Vagina (tissue), 2 donors: ENCODE data around the gene ZC3H12D. TPM values are rescaled to one million over a fixed set of nuclear protein-coding genes. Genes with fewer than 3 reads are reported as not detected.

Source experiments
- DNase-seq, 2 donors: peaks; one replicate each; pipeline ENCODE4 v3.0.0-alpha.2; 2017; ENCODE audit errors: extremely low spot score in 2 of 2
- H3K27ac ChIP-seq: fragments of 200-600 bp; sonication (generic); one replicate; pipeline ENCODE4 v1.5.1; 2019
- H3K27me3 ChIP-seq: fragments of 200-600 bp; sonication (generic); one replicate; pipeline ENCODE4 v1.5.1; 2019
- H3K36me3 ChIP-seq, 2 donors: fragments of 200-600 bp; sonication (generic); one replicate each; pipeline ENCODE4 v1.5.1; 2017 to 2019
- H3K4me1 ChIP-seq: fragments of 200-600 bp; sonication (generic); one replicate; pipeline ENCODE4 v1.5.1; 2019
- H3K4me3 ChIP-seq, 2 donors: fragments of 200-600 bp; sonication (generic); 1 replicate in 1 of 2; 2 replicates in 1 of 2; pipeline ENCODE4 v1.5.1; 2016 to 2019
- H3K9me3 ChIP-seq: fragments of 200-600 bp; sonication (generic); one replicate; pipeline ENCODE4 v1.5.1; 2019
- POLR2A ChIP-seq, 2 donors: fragments of 450-650 bp; IDR thresholded peaks; one replicate each; pipeline ENCODE4 v1.6.1; 2017; ENCODE audit warnings: antibody characterized with exemption in 2 of 2, mild to moderate bottlenecking in 2 of 2, moderate library complexity in 2 of 2
- POLR2AphosphoS5 ChIP-seq, 2 donors: sonication (generic); formaldehyde crosslinking; IDR thresholded peaks; one replicate each; pipeline ENCODE4 v1.9.0; 2017; ENCODE audit warnings: antibody characterized with exemption in 2 of 2, mild to moderate bottlenecking in 2 of 2, low read depth in 1 of 2; ENCODE audit not compliant: insufficient read depth in 1 of 2
- intact Hi-C: fragments of 100-400 bp; cut with DNase I; formaldehyde crosslinking; loops from one replicate; pipeline ENCODE4 v1.15.1; 2023
- total RNA-seq: library from RNA; depleted of rRNA; stranded (reverse); fragments of >200 nt; gene quantifications from one replicate; pipeline ENCODE4 v1.2.3, GENCODE V29; 2016
- TF ChIP-seq, protein P1 (sequence below), 3 experiments: fragments of 450-650 bp in 2 of 3; fragments of 200-600 bp in 1 of 3; sonication (generic) in 1 of 3; IDR thresholded peaks; one replicate each; pipeline ENCODE4 v1.5.1; 2017 to 2019; ENCODE audit warnings: antibody characterized with exemption in 3 of 3, mild to moderate bottlenecking in 2 of 3, moderate library complexity in 2 of 3

The ZC3H12D gene
- total RNA-seq, 1 donor from 2014 or later = 2.2 TPM

DNA sequence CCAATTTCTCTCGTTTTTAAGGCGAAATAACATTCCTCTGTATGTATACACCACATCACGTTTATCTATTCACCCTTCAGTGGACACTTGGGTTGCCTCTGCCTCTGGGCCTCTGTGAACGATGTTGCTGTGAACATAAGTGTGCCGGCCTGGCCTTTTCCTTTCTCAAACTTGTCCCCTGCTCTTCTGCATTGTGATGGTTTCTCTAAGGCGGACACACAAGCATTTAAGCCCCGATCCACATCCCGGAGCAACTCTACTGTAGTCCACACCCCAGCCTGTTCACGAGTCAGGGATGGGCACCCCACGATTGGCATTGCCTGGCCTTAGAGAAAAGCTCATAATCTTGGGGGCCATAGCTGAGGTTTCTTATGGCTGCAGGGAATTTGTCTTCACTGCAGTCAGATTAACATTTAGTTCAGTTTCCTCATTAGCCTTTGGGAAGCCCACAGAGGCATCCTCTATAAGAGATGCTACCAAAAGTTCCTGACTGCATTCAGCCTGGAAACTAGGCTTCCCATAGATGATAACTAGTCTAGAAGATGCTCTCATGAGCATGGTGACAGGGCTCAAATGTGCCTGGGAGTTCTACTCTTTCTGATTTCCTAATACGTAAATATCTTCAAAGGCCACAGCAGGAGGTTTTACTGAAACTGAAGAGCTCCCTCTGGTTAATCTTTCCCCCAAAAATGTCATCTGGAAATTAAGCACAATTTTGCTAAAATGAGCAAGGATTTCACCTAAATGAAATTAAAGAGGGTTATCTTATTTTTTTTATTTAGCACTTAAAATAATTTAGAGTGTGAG lies 762 bp downstream of the ZC3H12D start:
- Histone ChIP-seq H3K27ac (peak overlapping the region; percentile 37), H3K4me3 (peak overlapping the region in 1 of 2 donors; percentile 17)

DNA sequence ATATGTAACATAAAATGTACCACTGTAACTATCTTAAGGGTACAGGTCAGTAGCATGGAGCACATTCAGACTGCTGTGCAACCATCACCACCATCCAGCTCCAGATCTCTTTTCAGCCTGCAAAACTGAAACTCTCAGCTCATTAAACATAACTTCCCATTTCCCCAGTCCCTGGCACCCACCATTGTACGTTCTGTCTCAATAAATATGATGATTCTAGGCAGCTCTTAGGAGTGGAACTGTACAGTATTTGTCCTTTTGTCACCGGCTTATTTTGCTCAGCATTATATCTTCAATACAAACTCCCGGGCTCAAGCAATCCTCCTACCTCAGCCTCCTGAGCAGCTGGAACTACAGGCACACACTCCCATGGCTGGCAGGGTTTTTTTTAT lies 1.5 kb downstream of the ZC3H12D start:
- intact Hi-C loops = no loop called here
- DNase-seq = no peak
- Histone ChIP-seq H3K4me3 (no peak overlapping the region), H3K36me3 (no peaks in the 10 kb centered on the region), H3K27me3 (no peaks in the 10 kb centered on the region), H3K4me1 (peaks cover 17% of the 10 kb centered on the region), H3K9me3 (no peaks in the 10 kb centered on the region), H3K27ac (peak overlapping the region; percentile 37)
- no peak for TF ChIP-seq POLR2AphosphoS5 (IDR thresholded peaks at IDR 0.05; ENCODE audit: insufficient read depth in 1 of 2, low read depth in 1 of 2)
- no peak for TF ChIP-seq POLR2A (IDR thresholded peaks at IDR 0.05)
- TF ChIP-seq, protein P1, sequence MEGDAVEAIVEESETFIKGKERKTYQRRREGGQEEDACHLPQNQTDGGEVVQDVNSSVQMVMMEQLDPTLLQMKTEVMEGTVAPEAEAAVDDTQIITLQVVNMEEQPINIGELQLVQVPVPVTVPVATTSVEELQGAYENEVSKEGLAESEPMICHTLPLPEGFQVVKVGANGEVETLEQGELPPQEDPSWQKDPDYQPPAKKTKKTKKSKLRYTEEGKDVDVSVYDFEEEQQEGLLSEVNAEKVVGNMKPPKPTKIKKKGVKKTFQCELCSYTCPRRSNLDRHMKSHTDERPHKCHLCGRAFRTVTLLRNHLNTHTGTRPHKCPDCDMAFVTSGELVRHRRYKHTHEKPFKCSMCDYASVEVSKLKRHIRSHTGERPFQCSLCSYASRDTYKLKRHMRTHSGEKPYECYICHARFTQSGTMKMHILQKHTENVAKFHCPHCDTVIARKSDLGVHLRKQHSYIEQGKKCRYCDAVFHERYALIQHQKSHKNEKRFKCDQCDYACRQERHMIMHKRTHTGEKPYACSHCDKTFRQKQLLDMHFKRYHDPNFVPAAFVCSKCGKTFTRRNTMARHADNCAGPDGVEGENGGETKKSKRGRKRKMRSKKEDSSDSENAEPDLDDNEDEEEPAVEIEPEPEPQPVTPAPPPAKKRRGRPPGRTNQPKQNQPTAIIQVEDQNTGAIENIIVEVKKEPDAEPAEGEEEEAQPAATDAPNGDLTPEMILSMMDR (IDR thresholded peaks at IDR 0.05) = no peak

More for the DNA sequence above, 762 bp downstream of the ZC3H12D start:
- H3K27me3 ChIP-seq = no peaks in the 10 kb centered on the region
- H3K4me1 ChIP-seq = peaks cover 17% of the 10 kb centered on the region
- intact Hi-C loops = no loop called here
- H3K9me3 ChIP-seq = no peaks in the 10 kb centered on the region
- no peaks in the 10 kb centered on the region for H3K36me3 ChIP-seq
- TF ChIP-seq POLR2A (IDR thresholded peaks at IDR 0.05) = no peak
- TF ChIP-seq, protein P1 (IDR thresholded peaks at IDR 0.05) = no peak
- no peak for TF ChIP-seq POLR2AphosphoS5 (IDR thresholded peaks at IDR 0.05; ENCODE audit: insufficient read depth in 1 of 2, low read depth in 1 of 2)
- no peak for DNase-seq

DNA sequence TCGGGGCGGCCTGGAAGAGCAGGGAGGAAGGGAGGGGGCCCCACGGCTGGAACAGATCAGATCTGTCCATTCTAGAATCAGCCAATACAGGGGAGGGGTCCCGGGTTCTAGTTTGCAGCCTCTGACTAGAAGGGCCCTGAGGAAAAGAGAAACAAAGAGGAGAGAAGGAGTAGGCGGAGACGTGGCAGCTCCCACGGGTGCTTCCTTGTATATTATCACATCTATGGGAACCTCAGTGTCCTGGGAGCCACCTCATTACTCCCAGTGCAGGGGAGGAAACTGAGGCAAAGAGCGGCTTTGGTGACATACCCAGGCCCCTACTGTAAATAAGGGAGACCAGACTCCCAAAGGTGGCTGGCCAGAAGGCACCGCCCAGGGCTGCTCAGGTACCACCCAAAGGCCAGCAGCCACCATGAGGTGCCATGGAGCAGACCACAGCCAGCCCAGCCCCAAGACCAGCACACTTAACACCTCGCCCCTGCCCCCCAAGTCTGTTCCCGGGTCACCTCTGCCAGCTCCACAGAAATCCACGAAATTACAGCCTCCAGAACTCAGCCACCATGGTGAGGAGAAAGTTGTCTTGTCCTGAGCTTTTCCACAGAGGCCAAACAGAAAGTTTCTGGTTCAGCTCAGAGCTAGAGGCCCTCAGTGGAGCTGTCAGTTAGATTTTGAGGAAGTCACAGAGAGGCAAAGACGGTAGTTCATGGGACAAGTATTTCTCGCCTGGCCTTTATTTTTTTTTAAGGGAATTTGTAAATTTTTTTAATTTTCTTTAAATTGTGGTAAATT lies 2.1 kb downstream of the ZC3H12D start:
- no peaks in the 10 kb centered on the region for H3K27me3 ChIP-seq
- peak overlapping the region; percentile 37 for H3K27ac ChIP-seq
- intact Hi-C loops = no loop called here
- H3K4me3 ChIP-seq = peak overlapping the region; percentile 32 to 35
- TF ChIP-seq, protein P1 (IDR thresholded peaks at IDR 0.05) = no peak
- TF ChIP-seq POLR2AphosphoS5 (IDR thresholded peaks at IDR 0.05; ENCODE audit: insufficient read depth in 1 of 2, low read depth in 1 of 2) (no peak), POLR2A (IDR thresholded peaks at IDR 0.05) (no peak)
- DNase-seq = no peak
- H3K36me3 ChIP-seq = no peaks in the 10 kb centered on the region
- H3K4me1 ChIP-seq = peaks cover 17% of the 10 kb centered on the region
- no peaks in the 10 kb centered on the region for H3K9me3 ChIP-seq

DNA sequence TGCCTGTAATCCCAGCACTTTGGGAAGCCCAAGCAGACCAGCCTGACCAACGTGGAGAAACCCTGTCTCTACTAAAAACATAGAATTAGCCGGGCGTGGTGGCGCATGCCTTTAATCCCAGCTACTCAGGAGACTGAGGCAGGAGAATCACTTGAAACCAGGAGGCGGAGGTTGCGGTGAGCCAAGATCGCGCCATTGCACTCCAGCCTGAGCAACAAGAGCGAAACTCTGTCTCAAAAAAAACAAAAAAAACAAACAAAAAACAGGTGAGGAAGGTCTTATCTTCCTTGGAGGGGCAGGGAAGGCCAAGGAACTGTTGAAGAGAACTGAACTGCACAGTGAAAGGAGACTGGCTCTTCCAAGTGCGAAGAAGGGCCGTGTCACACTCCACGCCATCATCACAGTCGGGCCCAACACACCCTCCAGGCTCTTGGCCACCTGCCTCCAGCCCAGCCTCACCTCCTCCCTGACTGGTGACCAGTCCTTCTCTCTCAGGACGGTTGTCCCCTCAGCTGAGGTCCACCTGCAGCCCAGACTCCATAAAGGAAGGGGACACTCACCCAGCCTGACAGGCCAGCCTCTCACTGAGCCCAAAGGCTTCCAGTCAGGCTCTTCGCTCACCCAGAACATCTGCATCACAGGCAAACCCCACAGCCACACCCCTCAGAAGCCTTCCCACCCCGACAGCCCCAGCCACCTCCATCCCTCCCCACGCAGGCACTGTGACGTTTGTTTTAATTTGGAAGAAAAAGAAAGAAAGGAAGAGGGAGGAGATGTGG lies 4.1 kb downstream of the ZC3H12D start:
- intact Hi-C loops = no loop called here
- no peaks in the 10 kb centered on the region for H3K9me3 ChIP-seq
- no peaks in the 10 kb centered on the region for H3K36me3 ChIP-seq
- H3K4me1 ChIP-seq = peaks cover 16% of the 10 kb centered on the region
- H3K4me3 ChIP-seq = no peak overlapping the region
- TF ChIP-seq POLR2AphosphoS5 (IDR thresholded peaks at IDR 0.05; ENCODE audit: insufficient read depth in 1 of 2, low read depth in 1 of 2) (no peak), POLR2A (IDR thresholded peaks at IDR 0.05) (no peak)
- TF ChIP-seq, protein P1 (IDR thresholded peaks at IDR 0.05) = no peak
- no peaks in the 10 kb centered on the region for H3K27me3 ChIP-seq
- no peak for DNase-seq
- H3K27ac ChIP-seq = no peak overlapping the region
